ENCODE results near the gene PRMT2. TPM values are rescaled to one million over a fixed set of nuclear protein-coding genes. Genes with fewer than 3 reads are reported as not detected.

Gene PRMT2
- total RNA-seq, 1 experiment from 2014 or later: 60.5 TPM

DNA sequence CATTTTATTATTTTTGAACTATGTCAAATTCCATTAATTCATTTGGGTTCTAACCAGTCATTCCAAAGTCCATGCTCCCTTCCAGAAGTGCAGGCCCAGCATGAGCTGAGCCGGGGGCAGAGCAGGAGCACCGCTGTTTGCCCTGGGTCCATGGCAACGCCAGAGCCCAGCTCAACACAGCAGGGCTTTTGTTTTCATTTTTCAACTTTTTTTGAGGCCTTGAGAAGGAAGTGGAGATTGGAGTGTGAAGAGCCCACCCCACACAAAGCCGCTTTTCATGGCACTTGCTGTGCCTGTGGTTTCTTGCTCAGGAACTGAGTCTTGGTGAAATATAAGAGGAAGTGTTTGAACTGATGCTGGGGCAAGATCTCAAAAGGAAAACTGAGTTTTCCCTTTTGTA is 13.2 kb upstream of the PRMT2 start:
- Histone ChIP-seq H3K4me3 (ENCODE audit: low read depth in 2 of 2, low read length in 2 of 2) (no peak overlapping the region), H3K36me3 (ENCODE audit: control insufficient read depth, insufficient read depth, low read length) (no peaks in the 10 kb centered on the region), H3K27ac (ENCODE audit: low read length) (no peak overlapping the region), H3K4me1 (ENCODE audit: control insufficient read depth, insufficient read depth, low read length) (no peaks in the 10 kb centered on the region), H3K27me3 (ENCODE audit: control insufficient read depth, insufficient read depth, low read length) (no peaks in the 10 kb centered on the region), H3K9me3 (ENCODE audit: control insufficient read depth, insufficient read depth, low read depth, low read length) (no peaks in the 10 kb centered on the region)
- POLR2A ChIA-PET: no interaction called here
- BruUV-seq (replicated peaks): no TSS peak
- in situ Hi-C loops (cut with HindIII; ENCODE audit: low pct_unique_long_range_greater_than_20kb, low sequenced_read_pairs): no loop called here
- CTCF ChIA-PET: no interaction called here
- TF ChIP-seq, protein P1, sequence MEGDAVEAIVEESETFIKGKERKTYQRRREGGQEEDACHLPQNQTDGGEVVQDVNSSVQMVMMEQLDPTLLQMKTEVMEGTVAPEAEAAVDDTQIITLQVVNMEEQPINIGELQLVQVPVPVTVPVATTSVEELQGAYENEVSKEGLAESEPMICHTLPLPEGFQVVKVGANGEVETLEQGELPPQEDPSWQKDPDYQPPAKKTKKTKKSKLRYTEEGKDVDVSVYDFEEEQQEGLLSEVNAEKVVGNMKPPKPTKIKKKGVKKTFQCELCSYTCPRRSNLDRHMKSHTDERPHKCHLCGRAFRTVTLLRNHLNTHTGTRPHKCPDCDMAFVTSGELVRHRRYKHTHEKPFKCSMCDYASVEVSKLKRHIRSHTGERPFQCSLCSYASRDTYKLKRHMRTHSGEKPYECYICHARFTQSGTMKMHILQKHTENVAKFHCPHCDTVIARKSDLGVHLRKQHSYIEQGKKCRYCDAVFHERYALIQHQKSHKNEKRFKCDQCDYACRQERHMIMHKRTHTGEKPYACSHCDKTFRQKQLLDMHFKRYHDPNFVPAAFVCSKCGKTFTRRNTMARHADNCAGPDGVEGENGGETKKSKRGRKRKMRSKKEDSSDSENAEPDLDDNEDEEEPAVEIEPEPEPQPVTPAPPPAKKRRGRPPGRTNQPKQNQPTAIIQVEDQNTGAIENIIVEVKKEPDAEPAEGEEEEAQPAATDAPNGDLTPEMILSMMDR (IDR thresholded peaks at IDR 0.05): no peak
- TF ChIP-seq SIN3A (IDR thresholded peaks at IDR 0.05; ENCODE audit: borderline replicate concordance, insufficient read depth, low read depth, low read length): no peak
- intact Hi-C loops (cut with micrococcal nuclease; ENCODE audit: unreplicated experiment): no loop called here
- ATAC-seq: no peak; the same call in 1 of the 2 replicates
- DNase-seq (ENCODE audit: low read depth, low spot score): no peak

DNA sequence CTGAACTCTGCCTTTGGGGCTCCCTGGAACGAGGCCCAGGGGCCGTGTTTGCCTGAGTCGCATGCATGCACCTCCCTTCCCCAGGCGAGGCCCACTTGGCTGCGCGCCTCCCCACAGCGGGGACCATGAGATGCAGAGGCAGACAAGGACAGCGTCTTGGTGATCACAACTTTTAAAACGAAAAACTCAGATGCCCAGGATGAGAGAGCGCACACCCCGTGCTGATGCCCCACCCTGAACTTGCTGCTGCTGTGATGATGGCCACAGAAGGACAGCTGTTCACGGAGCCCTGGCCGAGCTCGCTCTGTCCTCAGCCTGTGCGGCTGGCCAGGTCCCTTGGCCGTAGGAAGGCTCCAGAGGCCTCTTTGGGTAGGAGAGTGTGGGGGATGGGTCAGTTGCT is 11.4 kb upstream of the PRMT2 start:
- intact Hi-C loops (cut with micrococcal nuclease; ENCODE audit: unreplicated experiment) (no loop called here), in situ Hi-C loops (cut with HindIII; ENCODE audit: low pct_unique_long_range_greater_than_20kb, low sequenced_read_pairs) (no loop called here)
- H3K27me3 ChIP-seq (ENCODE audit: control insufficient read depth, insufficient read depth, low read length): no peaks in the 10 kb centered on the region
- BruUV-seq (replicated peaks): no TSS peak
- H3K36me3 ChIP-seq (ENCODE audit: control insufficient read depth, insufficient read depth, low read length): no peaks in the 10 kb centered on the region
- H3K4me1 ChIP-seq (ENCODE audit: control insufficient read depth, insufficient read depth, low read length): no peaks in the 10 kb centered on the region
- CTCF ChIA-PET: no interaction called here
- H3K27ac ChIP-seq (ENCODE audit: low read length): no peak overlapping the region
- POLR2A ChIA-PET: no interaction called here
- DNase-seq (ENCODE audit: low read depth, low spot score): no peak
- ATAC-seq: no peak
- TF ChIP-seq, protein P2, sequence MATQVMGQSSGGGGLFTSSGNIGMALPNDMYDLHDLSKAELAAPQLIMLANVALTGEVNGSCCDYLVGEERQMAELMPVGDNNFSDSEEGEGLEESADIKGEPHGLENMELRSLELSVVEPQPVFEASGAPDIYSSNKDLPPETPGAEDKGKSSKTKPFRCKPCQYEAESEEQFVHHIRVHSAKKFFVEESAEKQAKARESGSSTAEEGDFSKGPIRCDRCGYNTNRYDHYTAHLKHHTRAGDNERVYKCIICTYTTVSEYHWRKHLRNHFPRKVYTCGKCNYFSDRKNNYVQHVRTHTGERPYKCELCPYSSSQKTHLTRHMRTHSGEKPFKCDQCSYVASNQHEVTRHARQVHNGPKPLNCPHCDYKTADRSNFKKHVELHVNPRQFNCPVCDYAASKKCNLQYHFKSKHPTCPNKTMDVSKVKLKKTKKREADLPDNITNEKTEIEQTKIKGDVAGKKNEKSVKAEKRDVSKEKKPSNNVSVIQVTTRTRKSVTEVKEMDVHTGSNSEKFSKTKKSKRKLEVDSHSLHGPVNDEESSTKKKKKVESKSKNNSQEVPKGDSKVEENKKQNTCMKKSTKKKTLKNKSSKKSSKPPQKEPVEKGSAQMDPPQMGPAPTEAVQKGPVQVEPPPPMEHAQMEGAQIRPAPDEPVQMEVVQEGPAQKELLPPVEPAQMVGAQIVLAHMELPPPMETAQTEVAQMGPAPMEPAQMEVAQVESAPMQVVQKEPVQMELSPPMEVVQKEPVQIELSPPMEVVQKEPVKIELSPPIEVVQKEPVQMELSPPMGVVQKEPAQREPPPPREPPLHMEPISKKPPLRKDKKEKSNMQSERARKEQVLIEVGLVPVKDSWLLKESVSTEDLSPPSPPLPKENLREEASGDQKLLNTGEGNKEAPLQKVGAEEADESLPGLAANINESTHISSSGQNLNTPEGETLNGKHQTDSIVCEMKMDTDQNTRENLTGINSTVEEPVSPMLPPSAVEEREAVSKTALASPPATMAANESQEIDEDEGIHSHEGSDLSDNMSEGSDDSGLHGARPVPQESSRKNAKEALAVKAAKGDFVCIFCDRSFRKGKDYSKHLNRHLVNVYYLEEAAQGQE (IDR thresholded peaks at IDR 0.05; ENCODE audit: insufficient read depth in 1 of 2, low read depth in 2 of 2, low read length in 1 of 2): no peak
- TF ChIP-seq TCF7L2 (IDR thresholded peaks at IDR 0.05; ENCODE audit: low read depth, low read length): no peak
- TF ChIP-seq POLR2AphosphoS5 (IDR thresholded peaks at IDR 0.05; ENCODE audit: low read depth, low read length): no peak
- TF ChIP-seq, protein P1 (IDR thresholded peaks at IDR 0.05): no peak
- no peak for TF ChIP-seq SIN3A (IDR thresholded peaks at IDR 0.05; ENCODE audit: borderline replicate concordance, insufficient read depth, low read depth, low read length)
- H3K9me3 ChIP-seq (ENCODE audit: control insufficient read depth, insufficient read depth, low read depth, low read length): no peaks in the 10 kb centered on the region
- no peak overlapping the region for H3K4me3 ChIP-seq (ENCODE audit: low read depth in 2 of 2, low read length in 2 of 2)

DNA sequence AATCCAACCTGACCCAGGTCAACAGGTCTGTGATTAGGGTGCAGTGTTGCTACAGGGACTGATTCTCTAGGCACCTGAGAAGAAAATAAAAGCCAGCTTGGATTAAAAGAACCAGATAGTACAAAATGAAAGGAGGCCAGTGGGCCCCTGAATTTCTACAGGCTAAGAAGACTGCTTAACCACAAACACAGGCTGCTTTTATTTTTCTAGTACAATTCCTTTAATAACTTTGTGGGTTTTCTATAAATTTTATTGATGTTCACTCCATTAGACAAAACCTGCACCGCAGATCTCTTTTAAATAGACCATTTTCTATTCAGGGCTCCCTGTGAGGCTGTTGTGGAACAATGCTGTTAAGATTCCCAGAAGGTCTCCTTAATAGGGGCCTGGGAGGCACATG is 9.7 kb upstream of the PRMT2 start:
- no peak for DNase-seq (ENCODE audit: low read depth, low spot score)
- Histone ChIP-seq H3K4me1 (ENCODE audit: control insufficient read depth, insufficient read depth, low read length) (no peaks in the 10 kb centered on the region), H3K27me3 (ENCODE audit: control insufficient read depth, insufficient read depth, low read length) (no peaks in the 10 kb centered on the region), H3K9me3 (ENCODE audit: control insufficient read depth, insufficient read depth, low read depth, low read length) (no peaks in the 10 kb centered on the region), H3K36me3 (ENCODE audit: control insufficient read depth, insufficient read depth, low read length) (no peaks in the 10 kb centered on the region), H3K4me3 (ENCODE audit: low read depth in 2 of 2, low read length in 2 of 2) (no peak overlapping the region), H3K27ac (ENCODE audit: low read length) (no peak overlapping the region)
- TF ChIP-seq, protein P2 (IDR thresholded peaks at IDR 0.05; ENCODE audit: insufficient read depth in 1 of 2, low read depth in 2 of 2, low read length in 1 of 2): no peak
- no peak for TF ChIP-seq POLR2AphosphoS5 (IDR thresholded peaks at IDR 0.05; ENCODE audit: low read depth, low read length)
- TF ChIP-seq TCF7L2 (IDR thresholded peaks at IDR 0.05; ENCODE audit: low read depth, low read length): no peak
- no peak for TF ChIP-seq SIN3A (IDR thresholded peaks at IDR 0.05; ENCODE audit: borderline replicate concordance, insufficient read depth, low read depth, low read length)
- TF ChIP-seq, protein P1 (IDR thresholded peaks at IDR 0.05): no peak
- in situ Hi-C loops (cut with HindIII; ENCODE audit: low pct_unique_long_range_greater_than_20kb, low sequenced_read_pairs) (no loop called here), intact Hi-C loops (cut with micrococcal nuclease; ENCODE audit: unreplicated experiment) (no loop called here)
- BruUV-seq (replicated peaks): no TSS peak
- POLR2A ChIA-PET: no interaction called here
- CTCF ChIA-PET: no interaction called here
- no peak for ATAC-seq

Measured in Panc1 (cell line).